Measurements from ENCODE around the gene RAPH1.

The RAPH1 gene

GRCh38 chr2:203490391-203490790, 44.7 kb downstream of the RAPH1 start:
- no peak overlapping the region for H3K27ac ChIP-seq
- no peak overlapping the region for H3K4me3 ChIP-seq
- no peak for DNase-seq (ENCODE audit: low spot score)
- no peak for TF ChIP-seq CTCF (IDR thresholded peaks at IDR 0.05)

GRCh38 chr2:203489531-203489930, 45.6 kb downstream of the RAPH1 start:
- Histone ChIP-seq H3K4me3 (no peak overlapping the region), H3K27ac (no peak overlapping the region)
- no peak for TF ChIP-seq CTCF (IDR thresholded peaks at IDR 0.05)
- DNase-seq (ENCODE audit: low spot score): no peak

- TF ChIP-seq CTCF (IDR thresholded peaks at IDR 0.05): peak; percentile 64
- no peak for DNase-seq (ENCODE audit: low spot score)
- H3K27ac ChIP-seq: no peak overlapping the region
These were observed 50.6 kb downstream of the RAPH1 start for GRCh38 chr2:203484266-203485112.

GRCh38 chr2:203480623-203481022, 54.5 kb downstream of the RAPH1 start:
- Histone ChIP-seq H3K4me3 (no peak overlapping the region), H3K27ac (no peak overlapping the region)
- no peak for DNase-seq (ENCODE audit: low spot score)
- TF ChIP-seq CTCF (IDR thresholded peaks at IDR 0.05): no peak

More at GRCh38 chr2:203484266-203485112, 50.6 kb downstream of the RAPH1 start:
- no peak overlapping the region for H3K4me3 ChIP-seq

GRCh38 chr2:203476881-203477280, 58.2 kb downstream of the RAPH1 start:
- no peak overlapping the region for H3K4me3 ChIP-seq
- no peak overlapping the region for H3K27ac ChIP-seq
- TF ChIP-seq CTCF (IDR thresholded peaks at IDR 0.05): no peak
- no peak for DNase-seq (ENCODE audit: low spot score)

- TF ChIP-seq CTCF (IDR thresholded peaks at IDR 0.05): no peak
- Histone ChIP-seq H3K4me3 (no peak overlapping the region), H3K27ac (no peak overlapping the region)
- DNase-seq (ENCODE audit: low spot score): no peak
These were observed 63.8 kb downstream of the RAPH1 start for GRCh38 chr2:203471323-203471722.

- no peak overlapping the region for H3K4me3 ChIP-seq
- DNase-seq (ENCODE audit: low spot score): no peak
- no peak for TF ChIP-seq CTCF (IDR thresholded peaks at IDR 0.05)
- H3K27ac ChIP-seq: no peak overlapping the region
These were observed 64.7 kb downstream of the RAPH1 start for GRCh38 chr2:203470371-203470770.

All from coronary artery (tissue), 2 donors.